Gastrocnemius medialis (tissue), 4 donors: ENCODE results near the gene EMX1.

Source experiments
- CTCF ChIP-seq, 5 experiments: fragments of 450-650 bp in 3 of 5; fragments of 200-600 bp in 2 of 5; sonication (generic) in 2 of 5; IDR thresholded peaks in 4 of 5; conservative IDR thresholded peaks in 1 of 5; 1 replicate in 4 of 5; 2 replicates in 1 of 5; pipeline ENCODE4 v1.5.1; 2016 to 2019; ENCODE audit warnings: antibody characterized with exemption in 5 of 5, mild to moderate bottlenecking in 3 of 5, moderate library complexity in 3 of 5
- POLR2A ChIP-seq, 2 donors: fragments of 450-650 bp; IDR thresholded peaks; one replicate each; pipeline ENCODE4 v1.6.1; 2017; ENCODE audit warnings: antibody characterized with exemption in 2 of 2, mild to moderate bottlenecking in 2 of 2, moderate library complexity in 2 of 2

GRCh38 chr2:72915907-72916742, 1.2 kb upstream of the EMX1 start:
- TF ChIP-seq CTCF (IDR thresholded peaks at IDR 0.05 in 4 of 5, conservative IDR thresholded peaks at IDR 0.05 in 1 of 5) (no peak), POLR2A (IDR thresholded peaks at IDR 0.05) (no peak)
